ENCODE results near the gene RIPOR2.

Gene RIPOR2

DNA sequence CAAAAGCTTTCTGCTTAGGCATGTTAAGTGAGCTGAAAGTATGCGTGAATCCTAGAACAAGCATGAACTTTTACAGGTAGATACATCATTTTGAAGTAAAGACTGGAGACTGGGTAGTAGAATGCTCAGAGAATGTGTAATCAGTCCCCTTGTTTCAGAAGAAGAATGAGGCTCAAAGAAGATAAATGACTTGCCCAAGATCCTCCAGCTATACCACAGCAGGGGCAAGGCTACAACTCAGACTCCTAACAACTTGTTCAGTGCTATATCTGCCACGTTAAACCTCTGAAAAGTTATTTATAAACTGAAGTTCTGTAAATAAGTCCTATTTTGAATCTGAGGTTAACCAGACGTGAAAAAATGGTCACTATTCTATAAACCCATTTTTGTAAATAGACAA lies 2.9 kb downstream of the RIPOR2 start:
- CTCF ChIA-PET: interaction anchor here (0.6 to 5.4 kb wide), 18 partner anchors 8 to 646 kb away, joined by 3 to 63 read pairs (median 6); no protein-coding TSS in a partner anchor
- H3K4me1 ChIP-seq (ENCODE audit: control insufficient read depth, insufficient read depth, low read length): no peaks in the 10 kb centered on the region
- POLR2A ChIA-PET: interaction anchor here (0.6 kb wide), 1 partner anchor 501 kb away, joined by 6 read pairs; no protein-coding TSS in a partner anchor
- TF ChIP-seq ZNF223 (tag by site-specific recombination; IDR thresholded peaks at IDR 0.05) (no peak), ZNF626 (tag by site-specific recombination; IDR thresholded peaks at IDR 0.05) (no peak), ZNF146 (tag by site-specific recombination; IDR thresholded peaks at IDR 0.05) (no peak), ZNF561 (tag by site-specific recombination; IDR thresholded peaks at IDR 0.05; ENCODE audit: borderline replicate concordance) (no peak)
- no peak overlapping the region for H3K27ac ChIP-seq (ENCODE audit: extremely low read depth, low read depth, low read length)
- H3K9me3 ChIP-seq (ENCODE audit: control insufficient read depth, insufficient read depth, low read depth, low read length): no peaks in the 10 kb centered on the region
- no peaks in the 10 kb centered on the region for H3K36me3 ChIP-seq (ENCODE audit: control insufficient read depth in 2 of 2, insufficient read depth in 1 of 2, low read length in 2 of 2)
- H3K4me3 ChIP-seq (ENCODE audit: low read depth, low read length): no peak overlapping the region

DNA sequence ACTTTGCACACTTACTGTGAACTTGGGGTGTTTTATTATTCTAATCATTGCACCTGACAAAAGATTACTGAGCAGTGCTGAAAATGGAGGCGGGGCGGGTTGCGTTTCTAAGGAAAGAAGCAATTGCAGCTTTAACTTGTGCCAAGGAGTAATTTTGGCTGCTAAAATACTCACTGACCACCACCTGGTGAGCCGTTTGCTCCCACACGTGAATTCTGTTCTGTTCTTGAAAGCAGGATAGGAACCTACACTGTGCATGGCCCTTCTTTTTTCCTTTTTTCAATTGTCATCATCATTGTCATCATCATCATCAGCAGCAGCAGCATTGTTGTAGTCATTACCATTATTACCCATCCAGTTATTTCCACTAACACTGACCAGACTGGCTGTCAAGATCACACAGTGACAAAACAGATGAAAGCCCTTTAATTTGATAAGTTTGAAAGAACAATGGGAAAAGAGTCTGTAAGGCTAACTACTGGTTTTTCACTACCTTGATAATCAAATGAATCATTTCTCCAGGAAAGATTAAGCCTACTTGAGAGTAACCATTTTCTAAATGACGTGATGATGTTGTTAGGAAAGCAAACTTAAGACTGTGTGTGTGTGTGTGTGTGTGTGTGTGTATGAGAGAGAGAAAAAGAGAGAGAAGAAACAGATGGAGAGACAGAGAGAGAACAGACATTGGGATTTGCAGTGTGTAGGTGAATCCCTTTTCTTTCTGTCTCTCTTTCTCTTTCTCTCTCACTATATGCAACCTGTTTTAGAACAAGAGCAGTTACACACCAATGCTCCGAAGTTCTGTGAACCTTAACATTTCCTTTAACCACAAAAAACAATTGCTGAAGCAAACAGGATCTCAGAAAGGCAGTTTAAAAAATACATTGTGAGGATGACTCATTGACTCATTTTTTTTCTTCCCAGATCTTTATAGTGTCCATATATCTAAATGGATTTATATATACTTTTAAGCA lies 3.8 kb downstream of the RIPOR2 start:
- POLR2A ChIA-PET: no interaction called here
- TF ChIP-seq ZNF596 (tag by site-specific recombination; IDR thresholded peaks at IDR 0.05) (peak; percentile 35; the same call in 1 of the 2 replicates), PRDM1 (tag by site-specific recombination; IDR thresholded peaks at IDR 0.05) (peak; percentile 52; the same call in 1 of the 2 replicates), ZNF514 (tag by site-specific recombination; IDR thresholded peaks at IDR 0.05) (no peak), ATF2 (tag by site-specific recombination; IDR thresholded peaks at IDR 0.05; ENCODE audit: low read depth) (peak; percentile 36; the same call in 1 of the 2 replicates)
- TF ChIP-seq, protein P1, sequence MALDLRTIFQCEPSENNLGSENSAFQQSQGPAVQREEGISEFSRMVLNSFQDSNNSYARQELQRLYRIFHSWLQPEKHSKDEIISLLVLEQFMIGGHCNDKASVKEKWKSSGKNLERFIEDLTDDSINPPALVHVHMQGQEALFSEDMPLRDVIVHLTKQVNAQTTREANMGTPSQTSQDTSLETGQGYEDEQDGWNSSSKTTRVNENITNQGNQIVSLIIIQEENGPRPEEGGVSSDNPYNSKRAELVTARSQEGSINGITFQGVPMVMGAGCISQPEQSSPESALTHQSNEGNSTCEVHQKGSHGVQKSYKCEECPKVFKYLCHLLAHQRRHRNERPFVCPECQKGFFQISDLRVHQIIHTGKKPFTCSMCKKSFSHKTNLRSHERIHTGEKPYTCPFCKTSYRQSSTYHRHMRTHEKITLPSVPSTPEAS (tag by site-specific recombination; IDR thresholded peaks at IDR 0.05): peak; percentile 69
- CTCF ChIA-PET: interaction anchor here (1.0 to 5.4 kb wide), 7 partner anchors 9 to 59 kb away, joined by 3 to 63 read pairs (median 17); no protein-coding TSS in a partner anchor
- Histone ChIP-seq H3K4me3 (ENCODE audit: low read depth, low read length) (no peak overlapping the region), H3K9me3 (ENCODE audit: control insufficient read depth, insufficient read depth, low read depth, low read length) (no peaks in the 10 kb centered on the region), H3K36me3 (ENCODE audit: control insufficient read depth in 2 of 2, insufficient read depth in 1 of 2, low read length in 2 of 2) (no peaks in the 10 kb centered on the region), H3K4me1 (ENCODE audit: control insufficient read depth, insufficient read depth, low read length) (no peaks in the 10 kb centered on the region), H3K27ac (ENCODE audit: extremely low read depth, low read depth, low read length) (no peak overlapping the region)

DNA sequence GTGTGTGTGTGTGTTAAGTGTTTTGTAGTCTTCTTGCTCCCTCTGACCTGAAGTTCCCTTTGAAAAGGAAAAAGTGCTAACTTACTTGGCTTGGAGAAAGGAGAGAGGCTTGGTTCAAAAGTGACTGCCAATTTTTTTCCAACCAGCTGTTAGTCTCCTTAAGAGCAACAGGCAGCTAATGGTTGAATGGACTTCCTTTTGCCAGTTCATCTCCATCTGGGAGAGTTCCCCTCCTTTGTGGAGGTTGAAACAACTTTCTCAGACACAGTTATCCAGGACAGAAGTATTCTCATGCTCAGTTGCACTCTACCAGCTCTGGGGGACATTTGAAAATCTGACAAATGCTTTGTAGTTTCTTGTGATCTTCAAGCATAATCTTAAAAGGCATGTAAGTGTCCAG lies 4.5 kb downstream of the RIPOR2 start:
- Histone ChIP-seq H3K9me3 (ENCODE audit: control insufficient read depth, insufficient read depth, low read depth, low read length) (no peaks in the 10 kb centered on the region), H3K4me3 (ENCODE audit: low read depth, low read length) (no peak overlapping the region), H3K27ac (ENCODE audit: extremely low read depth, low read depth, low read length) (no peak overlapping the region), H3K4me1 (ENCODE audit: control insufficient read depth, insufficient read depth, low read length) (peaks cover 3% of the 10 kb centered on the region), H3K36me3 (ENCODE audit: control insufficient read depth in 2 of 2, insufficient read depth in 1 of 2, low read length in 2 of 2) (no peaks in the 10 kb centered on the region)
- TF ChIP-seq ZNF239 (tag by site-specific recombination; IDR thresholded peaks at IDR 0.05) (no peak), SCRT2 (tag by site-specific recombination; IDR thresholded peaks at IDR 0.05) (peak; percentile 60), ZNF24 (tag by site-specific recombination; IDR thresholded peaks at IDR 0.05) (no peak), ZFP41 (tag by site-specific recombination; IDR thresholded peaks at IDR 0.05; ENCODE audit: borderline replicate concordance) (no peak)
- CTCF ChIA-PET: no interaction called here
- POLR2A ChIA-PET: no interaction called here

- TF ChIP-seq ZNF558 (tag by site-specific recombination; IDR thresholded peaks at IDR 0.05) (no peak), MEIS1 (CRISPR knock-in tag; IDR thresholded peaks at IDR 0.05; ENCODE audit: borderline replicate concordance) (0 out of 2 replicates have a peak, but pooled peaks have one; percentile 69)
- Histone ChIP-seq H3K27ac (ENCODE audit: extremely low read depth, low read depth, low read length) (no peak overlapping the region), H3K9me3 (ENCODE audit: control insufficient read depth, insufficient read depth, low read depth, low read length) (no peaks in the 10 kb centered on the region), H3K36me3 (ENCODE audit: control insufficient read depth in 2 of 2, insufficient read depth in 1 of 2, low read length in 2 of 2) (no peaks in the 10 kb centered on the region), H3K4me1 (ENCODE audit: control insufficient read depth, insufficient read depth, low read length) (peaks cover 10% of the 10 kb centered on the region), H3K4me3 (ENCODE audit: low read depth, low read length) (no peak overlapping the region)
- ChIA-PET POLR2A (no interaction called here), CTCF (interaction anchor here (0.9 kb wide), 2 partner anchors 14 to 62 kb away, joined by 3 read pairs; no protein-coding TSS in a partner anchor)
Measured at GRCh38 chr6:24930431-24930871, 5.3 kb downstream of the RIPOR2 start.

Measured in HEK293 (cell line).